ENCODE measurements around the gene MFF.
"Not testable (repeated sequence)": the region's sequence is repeated elsewhere in the genome, so short reads cannot be mapped to it uniquely, and the experiment has no call there.

The MFF gene

GRCh38 chr2:227377467-227378351 is 52.7 kb downstream of the MFF start:
- no peak for DNase-seq (ENCODE audit: low read depth)

DNA sequence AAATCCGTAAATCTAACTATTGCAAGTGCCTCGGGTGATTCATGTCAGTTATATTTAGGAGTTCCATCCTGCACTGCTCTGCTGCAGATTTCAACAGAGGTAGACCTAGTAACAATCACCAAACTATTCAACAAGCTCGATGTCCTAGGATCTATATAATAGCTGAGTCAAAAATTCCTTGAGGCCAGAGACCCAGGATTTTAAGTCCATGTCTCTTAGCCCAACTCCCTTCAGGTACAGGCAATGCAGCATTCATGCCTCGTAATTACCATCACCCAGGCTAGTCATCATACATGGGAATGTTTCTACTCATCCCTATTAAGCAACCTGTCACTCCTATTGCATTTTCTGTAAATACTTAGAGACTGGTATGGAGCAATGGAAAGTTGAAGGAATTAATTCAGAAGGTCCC is 53.3 kb downstream of the MFF start:
- no peak for DNase-seq (ENCODE audit: low read depth)

DNA sequence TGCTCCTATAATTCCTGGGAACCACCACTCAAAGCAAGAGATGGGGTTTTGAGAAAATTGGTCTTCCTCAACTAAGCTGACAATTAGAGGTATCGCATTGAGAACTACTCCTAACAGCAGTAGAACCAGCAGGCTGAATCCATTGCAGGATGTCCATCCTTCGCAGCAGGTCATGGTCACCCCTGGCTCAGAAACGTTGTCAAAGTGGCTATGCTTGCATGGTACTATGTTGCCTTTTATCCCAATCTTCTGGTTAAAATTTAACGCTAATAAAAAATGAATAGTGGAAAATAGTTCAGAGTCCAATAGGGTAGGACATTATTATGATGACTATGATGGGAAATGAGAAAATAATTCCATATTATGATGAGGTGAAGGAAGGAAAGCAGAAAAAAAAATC is 54.0 kb downstream of the MFF start, which contains the start of gene TM4SF20:
Gene TM4SF20 (minus strand): TSS at position 212 of the 400 bp plus-strand sequence. CDS start 38 bp downstream, at position 174.
- DNase-seq (ENCODE audit: low read depth): no peak

DNA sequence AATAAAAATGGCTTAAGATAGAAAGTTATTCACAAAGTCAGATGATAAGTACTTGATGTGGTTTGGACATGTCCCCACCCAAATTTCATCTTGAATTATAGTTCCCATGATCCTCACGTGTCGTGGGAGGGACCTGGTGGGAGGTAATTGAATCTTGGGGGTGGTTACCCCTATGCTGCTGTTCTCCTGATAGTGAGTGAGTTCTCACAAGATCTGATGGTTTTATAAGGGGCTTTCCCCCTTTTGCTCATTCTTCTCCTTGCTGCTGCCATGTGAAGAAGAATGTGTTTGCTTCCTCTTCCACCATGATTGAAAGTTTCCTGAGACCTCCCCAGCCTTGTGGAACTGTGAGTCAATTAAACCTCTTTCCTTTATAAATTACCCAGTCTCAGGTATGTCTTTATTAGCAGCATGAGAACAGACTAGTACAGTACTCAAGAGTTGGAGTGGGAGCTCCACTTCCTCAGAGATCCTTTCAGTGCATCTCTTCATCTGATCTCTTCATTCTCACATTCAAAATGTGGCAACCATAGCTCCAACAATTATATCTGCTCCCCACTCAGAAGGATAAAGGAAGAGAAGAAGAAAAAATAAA is 57.3 kb downstream of the MFF start:
- DNase-seq (ENCODE audit: low read depth): not testable (repeated sequence)

- no peak for DNase-seq (ENCODE audit: low read depth)
Observed at GRCh38 chr2:227383686-227384085, 58.6 kb downstream of the MFF start.

DNA sequence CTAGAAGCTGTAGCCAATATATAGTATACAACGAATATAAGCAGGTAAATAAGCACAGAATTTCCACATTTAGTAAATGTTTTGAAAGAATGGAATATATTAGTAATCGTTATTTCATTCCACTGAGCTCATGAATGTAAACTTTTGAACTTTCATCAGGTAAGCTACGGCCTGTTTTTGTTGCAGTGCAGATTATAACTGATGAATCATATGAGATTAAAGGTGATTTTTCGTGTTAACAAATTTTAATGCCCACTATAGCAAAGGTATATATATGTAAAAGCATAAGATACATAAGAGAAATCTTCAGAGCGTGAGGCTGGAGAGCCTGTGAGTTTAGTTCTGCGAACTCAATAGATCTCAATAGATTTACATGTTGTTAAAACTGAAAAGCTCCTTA is 61.6 kb downstream of the MFF start:
- no peak for DNase-seq (ENCODE audit: low read depth)

DNA sequence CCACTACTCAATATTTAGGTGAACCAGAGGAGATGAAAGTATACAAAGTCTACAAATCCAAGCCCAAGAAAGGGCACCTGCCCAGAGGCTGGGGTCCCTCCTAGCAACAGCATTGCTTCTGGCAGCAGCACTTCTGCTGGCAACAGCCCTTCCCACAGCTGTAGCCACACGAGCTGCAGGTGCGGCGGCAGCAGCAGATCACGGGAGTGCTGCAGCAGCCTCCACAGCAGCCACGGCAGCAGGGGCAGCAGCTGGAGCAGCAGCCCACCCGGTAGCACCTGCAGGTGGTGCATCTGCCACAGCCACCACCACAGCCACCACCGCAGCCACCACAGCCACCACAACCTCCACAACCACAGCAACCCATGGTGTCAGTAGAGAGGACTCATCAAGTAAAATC is 62.5 kb downstream of the MFF start, which contains the start of gene SCYGR1:
Gene SCYGR1 (minus strand): TSS at position 367 of the 400 bp plus-strand sequence. CDS start 0 bp downstream, at position 367.
- DNase-seq (ENCODE audit: low read depth): not testable (repeated sequence)

GRCh38 chr2:227388537-227389011 is 63.5 kb downstream of the MFF start:
- DNase-seq (ENCODE audit: low read depth): no peak

GRCh38 chr2:227389231-227389630 is 64.2 kb downstream of the MFF start:
- DNase-seq (ENCODE audit: low read depth): no peak

DNA sequence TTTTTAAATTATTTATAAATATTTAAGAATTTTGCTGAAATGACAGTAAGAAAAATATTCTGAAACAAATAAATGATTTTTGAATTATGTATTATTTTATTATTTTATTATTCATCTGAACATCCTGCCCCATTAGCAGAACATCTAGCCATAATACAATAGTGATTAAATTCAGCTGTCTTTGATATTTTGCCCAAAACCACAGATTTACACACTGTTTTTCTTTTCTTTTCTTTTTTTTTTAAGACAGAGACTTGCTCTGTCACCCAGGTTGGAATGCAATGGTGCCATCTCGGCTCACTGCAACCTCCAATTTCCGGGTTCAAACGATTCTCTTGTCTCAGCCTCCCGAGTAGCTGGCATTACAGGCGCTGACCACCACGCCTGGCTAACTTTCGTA is 64.6 kb downstream of the MFF start:
- no peak for DNase-seq (ENCODE audit: low read depth)

- no peak for DNase-seq (ENCODE audit: low read depth)
Observed at GRCh38 chr2:227390468-227391256, 65.6 kb downstream of the MFF start.

- no peak for DNase-seq (ENCODE audit: low read depth)
Observed at GRCh38 chr2:227394401-227394800, 69.3 kb downstream of the MFF start.

DNA sequence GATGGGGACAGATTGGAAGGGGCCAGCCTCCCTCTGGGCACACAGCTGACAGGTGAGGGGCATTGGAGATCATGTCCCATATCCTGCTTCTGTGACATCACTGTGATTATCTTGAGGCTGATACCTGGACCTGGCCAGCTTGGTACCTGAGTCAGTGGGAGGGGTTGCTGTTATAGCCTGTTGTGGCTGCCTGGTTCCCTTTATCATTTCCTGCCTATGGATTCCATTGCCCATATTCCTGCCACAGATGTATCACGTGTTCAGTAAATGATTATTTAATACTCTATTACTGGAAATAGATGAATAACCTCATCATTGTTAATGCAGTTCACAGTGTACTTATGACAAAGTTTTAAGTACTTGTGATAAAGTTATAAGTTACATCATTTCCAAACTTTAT is 70.5 kb downstream of the MFF start:
- no peak for DNase-seq (ENCODE audit: low read depth)

DNA sequence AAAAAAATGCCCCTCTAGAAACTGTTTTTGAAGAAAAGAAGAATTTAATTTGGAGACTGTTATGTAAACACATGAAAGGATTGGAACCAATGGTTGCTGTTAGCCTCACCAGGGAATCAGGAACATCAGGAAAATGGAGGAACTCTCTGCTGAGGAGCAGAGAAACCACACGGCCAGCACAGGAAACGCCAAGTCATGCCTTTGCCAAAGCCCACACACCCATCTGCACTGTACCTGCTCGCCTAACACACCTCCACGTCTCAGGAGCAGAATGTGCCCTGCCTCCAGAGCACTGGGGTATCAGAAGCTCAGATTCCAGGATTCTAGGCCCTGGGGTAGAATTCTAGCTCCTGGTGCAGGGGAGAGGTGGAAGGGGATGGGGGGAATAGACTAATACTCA is 72.5 kb downstream of the MFF start:
- DNase-seq (ENCODE audit: low read depth): no peak

- DNase-seq (ENCODE audit: low read depth): no peak
Observed at GRCh38 chr2:227398684-227399670, 73.9 kb downstream of the MFF start.

DNA sequence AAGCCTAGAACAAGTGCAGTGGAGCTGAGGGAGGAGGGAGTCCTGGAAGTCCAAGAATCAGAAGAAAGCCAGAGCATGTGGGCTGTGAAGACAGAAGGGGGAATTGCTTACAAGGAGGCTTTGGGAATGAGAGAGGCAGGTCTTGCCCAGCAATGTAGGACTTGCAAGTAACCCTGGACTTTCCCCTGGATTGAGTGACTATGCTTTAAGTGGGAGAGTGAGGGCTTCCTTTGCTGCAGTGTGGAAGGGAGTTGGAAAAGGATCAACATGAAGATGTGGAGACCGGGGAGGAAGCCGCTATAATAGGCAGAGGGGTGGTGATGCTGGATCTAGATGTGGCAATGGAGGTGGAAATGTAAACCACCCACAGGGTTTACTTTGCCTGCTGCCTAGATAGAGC is 76.5 kb downstream of the MFF start:
- DNase-seq (ENCODE audit: low read depth): no peak

DNA sequence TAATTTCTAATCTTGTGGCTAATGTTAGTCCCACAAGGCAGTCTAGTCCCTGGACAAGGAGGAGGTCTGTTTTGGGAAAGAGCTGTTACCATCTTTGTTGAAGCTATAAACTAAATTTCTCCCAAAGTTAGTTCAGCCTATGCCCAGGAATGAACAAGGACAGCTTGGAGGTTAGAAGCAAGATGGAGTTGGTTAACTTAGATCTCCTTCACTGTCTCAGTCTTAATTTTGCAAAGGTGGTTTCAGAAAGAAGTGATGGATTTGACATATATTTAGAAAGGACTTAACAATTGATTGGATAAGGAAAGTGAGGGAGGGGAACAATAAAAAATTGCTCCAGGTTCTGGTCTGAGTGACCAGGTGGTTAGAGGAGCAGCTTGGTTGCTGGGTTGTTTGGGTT is 77.3 kb downstream of the MFF start:
- DNase-seq (ENCODE audit: low read depth): no peak

DNA sequence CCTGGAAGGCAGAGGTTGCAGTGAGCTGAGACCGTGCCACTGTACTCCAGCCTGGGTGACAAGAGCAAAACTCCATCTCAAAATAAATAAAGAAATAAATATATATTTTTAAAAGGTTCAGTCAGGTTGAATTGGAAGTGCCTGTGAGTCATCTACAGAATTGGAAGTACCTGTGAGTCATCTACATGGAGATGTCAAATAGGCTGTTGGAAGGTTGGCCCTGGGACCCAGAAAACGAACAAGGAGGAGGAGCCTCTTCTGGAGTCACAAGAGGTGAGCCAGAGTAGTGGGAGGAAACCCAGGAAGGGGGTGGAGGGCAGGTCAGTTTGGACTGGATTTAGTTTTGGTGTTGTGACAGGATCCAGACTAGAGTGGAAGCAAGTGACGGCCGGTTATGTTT is 77.9 kb downstream of the MFF start:
- no peak for DNase-seq (ENCODE audit: low read depth)

DNA sequence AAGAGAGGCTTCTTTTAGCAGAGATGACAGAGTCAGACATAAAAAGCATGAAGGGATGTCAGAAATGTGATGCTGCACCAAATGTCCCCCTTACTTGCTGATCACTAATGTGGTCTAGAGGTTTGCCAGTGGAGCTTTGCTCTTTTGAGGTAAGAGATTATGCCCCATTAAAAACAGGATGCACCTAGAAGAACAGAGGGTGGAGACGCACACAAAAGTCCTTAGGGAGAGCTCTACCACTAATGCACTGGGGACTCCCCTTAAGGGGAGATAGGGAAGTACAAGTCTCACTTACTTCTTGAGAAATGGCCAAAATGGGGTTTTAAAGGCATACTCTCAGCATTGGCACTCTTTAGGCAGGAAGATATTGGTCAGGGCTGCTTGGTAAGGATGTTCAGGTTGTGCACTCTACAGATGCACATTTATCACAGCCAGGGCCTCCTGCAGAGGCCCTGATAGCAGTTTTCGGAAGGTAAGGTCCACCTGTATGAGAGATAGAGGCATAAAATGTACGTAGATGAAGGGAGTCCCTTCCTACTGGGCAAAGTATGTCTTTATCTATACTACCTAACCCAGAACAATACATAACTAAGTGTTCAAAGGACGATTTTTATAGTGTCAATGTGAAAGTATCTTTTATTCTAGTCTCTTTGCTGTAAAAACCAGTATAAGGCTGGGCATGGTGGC is 79.7 kb downstream of the MFF start:
- no peak for DNase-seq (ENCODE audit: low read depth)

GRCh38 chr2:227406177-227407031 is 81.4 kb downstream of the MFF start:
- no peak for DNase-seq (ENCODE audit: low read depth)

Data from stimulated activated CD8-positive, alpha-beta memory T cell treated with anti-CD3 and anti-CD28 coated beads, Interleukin-12 subunit alpha, Interleukin-12 subunit beta, amount 100 ng/mL, for 4 hours (primary cell).